Activated T-cell treated with anti-CD3 and anti-CD28 coated beads, Interleukin-2, amount 50 U/mL, for 1 hour (primary cell): Measurements from ENCODE around the gene CEBPG.

ENCODE experiments used
- DNase-seq: peaks from one replicate; pipeline ENCODE4 v3.0.0-alpha.2; 2020

CEBPG gene

GRCh38 chr19:33396701-33397535 is 23.4 kb downstream of the CEBPG start:
- DNase-seq: no peak

- no peak for DNase-seq
Observed at GRCh38 chr19:33397536-33398360, 24.2 kb downstream of the CEBPG start.

DNA sequence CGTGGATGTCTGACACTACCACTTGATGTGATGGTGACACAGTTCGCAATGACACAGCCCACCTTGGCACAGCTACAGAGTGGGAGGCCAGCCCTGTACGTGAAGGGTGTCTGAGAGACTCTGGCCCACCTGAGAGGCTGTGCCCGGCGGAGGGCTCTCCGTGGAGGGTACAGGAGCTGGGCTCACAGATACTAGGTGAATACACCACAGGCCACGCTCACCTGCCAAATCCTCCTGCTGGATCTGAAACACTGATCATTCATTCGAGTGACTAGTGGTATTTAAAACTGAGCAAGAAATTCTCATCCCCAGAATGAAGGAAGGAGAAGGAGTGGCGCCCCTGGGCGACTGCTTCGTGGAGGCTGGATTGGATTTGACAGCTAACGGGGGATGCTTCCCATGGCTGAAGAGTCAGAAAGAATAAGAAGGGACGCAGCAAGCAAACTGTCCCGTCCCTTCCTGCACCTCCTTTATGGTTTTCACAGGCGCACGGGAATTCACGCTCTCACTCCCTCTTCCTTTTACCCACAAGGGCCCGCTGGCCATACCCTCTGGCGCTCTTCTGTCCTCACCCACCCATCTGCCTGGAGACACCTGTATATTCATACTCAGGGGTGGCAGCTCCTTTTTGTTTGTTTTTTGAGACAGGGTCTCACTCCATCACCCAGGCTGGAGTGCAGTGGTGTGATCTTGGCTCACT is 25.0 kb downstream of the CEBPG start:
- DNase-seq: no peak

DNA sequence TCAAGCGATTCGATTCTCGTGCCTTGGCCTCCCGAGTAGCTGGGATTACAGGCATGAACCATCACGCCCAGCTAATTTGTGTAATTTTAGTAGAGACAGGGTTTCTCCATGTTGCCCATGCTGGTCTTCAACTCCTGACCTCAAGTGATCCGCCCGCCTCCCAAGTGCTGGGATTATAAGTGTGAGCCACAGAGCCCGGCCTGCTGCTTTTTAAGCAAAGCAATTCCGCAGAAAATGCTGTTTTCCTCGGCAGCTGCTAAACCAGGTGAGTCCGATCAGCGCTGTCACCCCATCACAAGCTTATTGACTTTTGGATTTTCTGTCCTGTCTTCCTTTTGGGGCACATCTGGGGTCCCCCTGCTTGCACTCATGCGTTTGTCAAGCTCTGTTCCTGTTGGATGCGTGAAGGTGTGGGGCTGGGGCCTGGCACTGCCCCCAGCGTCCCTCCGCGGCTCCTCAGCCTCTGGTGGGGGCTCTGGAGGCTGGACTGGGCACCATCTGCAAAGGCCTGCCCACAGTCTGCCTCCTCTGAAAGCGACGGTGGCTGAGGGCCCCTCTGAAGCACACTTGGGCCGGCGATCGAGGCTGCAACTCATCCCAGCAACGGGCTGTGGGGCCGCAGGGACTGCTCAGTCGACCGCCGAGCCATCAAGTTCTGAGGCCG is 25.7 kb downstream of the CEBPG start:
- DNase-seq: no peak

DNA sequence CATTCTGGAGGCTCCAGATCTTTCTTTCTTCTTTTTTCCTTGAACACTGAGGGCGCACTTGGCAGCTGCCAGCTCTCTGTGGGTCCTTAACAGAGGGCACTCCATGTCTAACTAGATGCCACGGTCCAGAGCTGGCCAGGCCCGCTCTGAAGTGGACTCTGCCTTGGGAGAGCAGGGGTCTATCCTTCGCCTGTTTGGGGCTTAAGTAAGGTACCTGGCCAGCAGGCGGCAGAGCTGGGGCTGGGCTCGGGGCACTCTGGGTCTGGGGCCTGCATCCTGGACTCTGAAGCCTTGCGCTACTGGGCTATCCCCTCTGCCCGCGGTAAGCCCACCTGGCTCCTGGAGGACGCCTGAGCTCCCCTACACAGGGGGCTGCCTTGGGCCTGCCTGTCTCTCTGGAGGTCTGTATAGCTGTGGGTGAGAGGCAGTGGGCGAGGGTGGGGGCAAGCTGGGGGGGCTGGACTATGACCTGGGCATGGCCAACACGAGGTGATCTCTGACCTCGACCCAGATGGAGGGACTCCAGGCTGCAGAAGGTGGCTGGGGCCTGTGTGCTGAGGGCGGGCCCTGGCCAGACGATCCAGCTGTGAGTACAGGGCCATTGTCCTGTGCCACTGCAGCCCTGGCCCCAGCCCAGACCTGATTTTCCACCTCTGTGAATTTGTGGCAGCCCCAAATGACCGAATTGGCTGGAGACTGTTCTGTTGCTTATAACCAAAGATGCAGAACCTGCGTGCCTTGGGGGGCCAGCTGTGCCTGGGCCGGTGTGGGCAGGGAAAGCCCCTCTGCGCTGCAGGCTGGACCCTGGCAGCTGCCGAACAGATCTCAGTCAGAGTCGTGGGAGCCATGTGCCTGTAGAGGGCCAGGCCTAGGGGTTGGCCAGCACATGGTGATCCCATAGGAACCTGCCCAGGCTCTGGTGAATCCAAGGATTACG is 26.5 kb downstream of the CEBPG start:
- no peak for DNase-seq

- no peak for DNase-seq
Observed at GRCh38 chr19:33400856-33401682, 27.6 kb downstream of the CEBPG start.

GRCh38 chr19:33401683-33402420 is 28.3 kb downstream of the CEBPG start:
- no peak for DNase-seq

GRCh38 chr19:33402421-33403220 is 29.1 kb downstream of the CEBPG start:
- no peak for DNase-seq

DNA sequence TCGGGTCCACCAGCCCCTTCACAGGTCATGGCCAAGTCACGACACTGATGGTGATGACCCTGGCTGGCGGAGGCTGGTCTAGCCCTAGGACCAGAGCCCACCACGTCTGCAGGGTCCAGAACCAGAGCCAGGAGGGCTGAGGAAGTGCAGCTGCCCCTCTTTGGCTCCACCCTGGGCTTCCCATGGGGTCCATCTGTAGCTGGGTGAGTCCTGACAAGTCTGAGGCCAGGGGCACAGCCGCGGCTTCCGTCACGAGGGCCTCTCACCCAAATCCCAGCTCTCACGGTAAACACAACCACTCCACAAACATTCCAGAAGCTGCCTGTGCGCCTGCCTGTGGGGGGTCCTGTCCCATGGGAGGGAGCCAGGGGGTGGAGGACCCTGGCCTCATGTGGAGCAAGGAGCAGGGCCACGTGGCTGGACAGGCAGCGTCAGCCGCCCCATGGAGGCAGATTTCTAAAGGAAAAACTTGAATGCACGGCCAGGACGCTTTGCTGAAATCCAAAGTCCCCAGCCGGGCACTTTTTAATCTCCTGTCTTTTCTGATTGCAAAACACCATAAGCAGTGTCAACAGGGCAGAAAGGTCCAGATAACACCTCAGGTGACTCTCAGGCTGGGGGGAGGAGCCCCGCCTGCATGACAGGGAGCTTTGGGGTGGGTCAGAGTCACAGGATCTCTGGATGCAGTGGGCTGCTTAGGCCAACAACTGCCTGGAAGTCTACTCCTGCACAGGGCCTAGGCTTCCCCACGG is 29.9 kb downstream of the CEBPG start:
- no peak for DNase-seq

GRCh38 chr19:33403973-33404304 is 30.4 kb downstream of the CEBPG start:
- no peak for DNase-seq

DNA sequence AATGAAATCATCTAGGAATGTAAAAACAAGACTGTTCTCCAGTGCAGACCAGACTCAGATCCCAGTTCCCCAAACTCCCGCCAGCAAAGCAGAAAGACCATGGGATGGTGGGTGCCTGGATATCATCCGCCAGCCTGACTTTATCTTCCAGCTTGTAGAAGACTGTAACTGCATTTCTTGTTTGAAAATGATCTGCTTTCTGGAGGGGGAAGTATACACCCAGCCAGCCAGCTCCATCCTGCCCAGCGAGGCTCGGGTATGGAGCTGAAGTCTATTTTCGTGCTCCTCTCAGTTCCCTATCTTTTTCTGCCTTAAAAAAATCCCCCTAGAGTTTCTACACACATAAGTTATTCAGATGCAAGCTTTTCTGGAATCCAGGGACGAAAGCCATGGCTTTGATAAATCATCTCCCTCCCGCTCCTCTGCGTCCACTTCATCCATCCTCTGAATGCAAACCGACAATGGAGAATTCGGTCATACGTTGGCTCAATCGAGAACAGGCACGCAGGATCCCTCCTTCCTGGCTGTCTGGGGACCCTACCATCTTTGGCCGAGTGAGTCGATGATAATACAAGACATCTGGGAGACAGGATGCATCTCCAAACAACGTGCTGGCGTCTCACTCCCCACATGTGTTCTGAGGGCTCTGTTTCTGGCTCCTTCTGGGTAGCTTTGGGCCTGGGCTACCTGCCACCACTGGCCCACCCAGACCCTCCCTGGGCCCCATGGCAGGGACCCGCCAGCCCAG is 31.2 kb downstream of the CEBPG start:
- no peak for DNase-seq

DNA sequence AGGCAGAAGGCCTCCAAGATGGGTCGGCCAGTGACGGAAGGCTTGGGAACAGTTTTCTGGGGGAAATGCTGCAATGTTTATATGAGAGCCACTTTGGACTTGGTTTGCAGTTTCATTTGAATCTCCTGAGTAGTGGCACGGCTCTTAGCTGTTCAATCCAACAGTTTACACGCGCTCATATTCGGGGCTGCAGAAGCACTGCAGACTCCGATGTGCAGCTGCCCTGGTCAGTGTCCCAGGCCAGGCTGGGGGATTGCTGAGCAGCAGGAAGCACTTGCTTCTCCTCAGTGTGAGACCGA is 31.7 kb downstream of the CEBPG start:
- no peak for DNase-seq

GRCh38 chr19:33405553-33406461 is 32.3 kb downstream of the CEBPG start:
- no peak for DNase-seq

DNA sequence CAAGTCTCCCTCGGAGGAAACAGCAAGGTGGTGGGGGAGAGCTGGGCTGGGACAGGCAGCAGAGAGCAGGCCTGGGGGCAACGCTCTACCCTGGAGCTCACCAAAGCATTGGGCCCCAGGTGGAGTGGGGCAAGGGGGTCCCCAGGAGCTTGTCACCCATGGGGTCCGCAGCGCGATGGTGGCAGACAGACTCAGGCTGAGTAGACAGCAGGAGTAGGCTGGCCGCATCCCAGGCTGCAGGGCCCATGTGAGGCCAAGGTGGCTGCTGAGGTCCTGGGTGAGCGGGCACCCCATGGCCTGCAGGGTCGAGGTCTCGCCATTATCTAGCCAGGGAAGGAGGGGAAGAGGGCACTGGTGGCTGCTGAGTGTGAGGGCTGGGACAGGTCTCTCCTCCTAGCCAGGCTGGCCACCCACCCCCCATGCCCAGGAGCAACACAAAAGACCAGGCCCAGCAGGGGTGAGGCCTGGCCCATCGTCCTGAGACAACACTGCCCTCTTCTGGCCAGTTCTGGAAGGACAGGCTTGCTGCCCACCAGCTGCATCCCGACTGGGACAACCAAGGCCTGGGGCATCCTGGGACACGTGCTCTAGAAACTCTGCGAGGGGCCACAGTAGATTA is 33.1 kb downstream of the CEBPG start:
- peak; percentile 82 for DNase-seq

DNA sequence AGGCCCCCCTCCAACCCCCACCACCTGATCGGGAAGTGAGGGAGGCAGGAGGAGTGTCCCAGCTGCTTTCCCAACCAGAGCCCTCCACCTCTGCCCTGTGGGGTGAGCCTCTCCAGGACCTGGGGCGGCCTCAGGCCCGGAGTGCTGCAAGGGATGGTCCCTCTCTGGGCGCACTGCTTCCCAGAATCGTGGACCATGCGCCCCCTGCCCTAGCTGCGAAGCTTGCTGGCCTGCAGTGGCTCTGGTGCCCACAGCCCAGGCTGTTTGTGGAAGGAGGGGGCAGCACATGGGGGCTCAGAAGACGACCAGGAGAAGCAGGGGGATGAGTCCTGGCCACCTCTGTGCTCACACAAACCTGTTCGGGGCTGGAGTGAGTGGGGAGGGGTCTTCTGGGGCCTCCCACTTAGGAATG is 33.6 kb downstream of the CEBPG start:
- DNase-seq: no peak

DNA sequence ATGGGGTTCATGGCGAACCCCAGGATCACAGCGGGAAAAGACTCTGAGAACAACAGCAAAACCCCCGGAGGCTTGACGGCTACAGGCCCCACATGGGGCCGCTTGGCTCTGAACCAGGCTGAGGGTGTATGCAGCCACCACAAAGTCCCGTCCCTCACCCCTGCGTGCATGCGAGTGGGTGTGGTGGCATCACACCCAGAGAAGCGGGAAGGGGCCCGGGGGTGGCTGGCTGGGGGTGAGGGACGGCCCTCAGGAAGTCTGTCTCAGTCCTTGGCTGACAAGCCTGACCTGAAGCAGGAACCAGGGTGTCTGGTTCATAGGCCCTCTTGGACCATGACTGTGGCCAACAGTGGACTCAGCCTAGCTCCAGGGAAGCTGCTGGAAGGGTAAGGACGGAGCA is 34.2 kb downstream of the CEBPG start:
- DNase-seq: no peak
